Skeletal muscle cell (primary cell): ENCODE data around the gene SLIT3.

Source experiments
- DNase-seq: peaks from one replicate; pipeline ENCODE4 v3.0.0-alpha.2; 2010; ENCODE audit warnings: low read depth
- H3K4me3 ChIP-seq: 2 replicates; pipeline ENCODE4 v1.5.1; 2011; ENCODE audit warnings: low read depth, mild to moderate bottlenecking, control low read depth, low read length, moderate library complexity

SLIT3 gene

DNA sequence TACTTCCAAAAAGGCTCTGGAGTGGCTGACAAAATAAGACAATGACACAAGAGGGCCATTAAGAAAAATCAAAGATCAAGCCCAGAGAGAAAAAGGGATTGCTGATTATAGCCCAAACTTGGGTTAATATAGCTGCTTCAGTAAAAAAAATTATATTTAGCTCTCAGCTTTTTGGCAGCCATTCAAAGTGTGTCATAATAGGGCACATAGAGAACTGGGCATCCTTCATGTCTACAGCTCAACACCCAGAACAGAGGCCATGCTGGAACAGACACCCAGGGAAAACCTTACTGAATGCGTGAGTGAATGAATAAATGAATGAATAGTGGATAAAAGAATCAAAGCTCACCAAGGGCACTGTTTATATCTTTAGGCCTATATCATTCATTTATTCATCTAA lies 110.1 kb downstream of the SLIT3 start:
- DNase-seq = no peak

DNA sequence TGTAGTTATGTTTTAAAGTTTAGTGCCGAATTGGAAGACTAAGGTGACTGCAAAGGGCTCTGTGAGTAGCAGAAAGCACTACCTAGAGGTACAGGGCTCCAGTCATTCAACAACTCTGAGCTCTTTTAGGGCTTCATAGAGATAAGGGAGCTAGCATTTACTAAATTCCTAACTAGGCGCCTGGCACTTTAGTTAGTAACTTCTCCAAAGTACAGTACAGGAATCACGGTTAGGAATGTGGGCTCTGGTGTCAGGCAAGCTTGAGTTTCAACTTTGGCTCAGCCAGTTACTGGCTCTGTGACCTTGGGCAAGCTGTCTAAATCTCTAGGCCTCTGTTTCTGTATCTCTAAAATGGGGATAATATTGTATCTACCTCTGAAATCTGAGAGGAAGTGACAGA lies 115.3 kb downstream of the SLIT3 start:
- no peak for DNase-seq

More for the DNA sequence above, 110.1 kb downstream of the SLIT3 start:
- H3K4me3 ChIP-seq = no peak overlapping the region

DNA sequence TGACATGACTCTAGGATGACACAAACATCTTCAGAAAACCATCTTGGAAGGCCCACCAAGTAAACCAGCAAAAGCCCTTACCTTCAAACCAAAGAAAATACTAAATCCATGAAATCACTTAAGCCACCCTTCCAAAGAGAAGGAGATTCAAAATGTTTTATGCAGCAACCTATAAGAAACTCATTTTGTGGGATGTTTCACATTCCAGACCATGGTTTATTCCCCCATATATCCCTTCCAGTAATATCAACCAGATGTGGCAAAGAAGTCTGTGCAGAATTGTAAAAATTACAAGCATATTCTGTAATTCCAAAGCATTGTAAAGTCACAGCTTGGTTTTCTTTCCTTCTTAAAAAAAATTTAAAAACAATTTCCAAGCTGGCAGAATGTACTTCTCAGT lies 117.4 kb downstream of the SLIT3 start:
- no peak for DNase-seq

More for the DNA sequence above, 115.3 kb downstream of the SLIT3 start:
- no peak overlapping the region for H3K4me3 ChIP-seq

DNA sequence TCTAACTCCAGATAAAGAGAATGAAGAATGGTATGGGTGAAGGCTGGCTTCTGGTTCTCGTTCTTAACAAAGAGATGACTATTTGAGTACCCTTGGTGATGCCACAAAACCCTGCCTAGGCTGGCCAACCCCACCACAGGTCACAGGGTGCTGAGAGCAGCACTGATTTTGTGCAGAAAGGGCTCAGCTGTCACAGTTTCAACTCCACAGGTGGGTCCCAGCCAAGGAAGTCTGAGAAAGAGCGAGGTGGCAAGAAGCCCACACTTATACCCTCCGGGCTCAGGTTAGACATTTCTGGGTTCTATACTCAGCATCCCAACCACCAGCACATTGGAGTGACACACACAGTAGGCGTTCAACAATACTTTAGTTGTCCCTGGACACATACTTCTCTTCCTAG lies 118.1 kb downstream of the SLIT3 start:
- H3K4me3 ChIP-seq = no peak overlapping the region
- DNase-seq = no peak

More for the DNA sequence above, 117.4 kb downstream of the SLIT3 start:
- H3K4me3 ChIP-seq = no peak overlapping the region

DNA sequence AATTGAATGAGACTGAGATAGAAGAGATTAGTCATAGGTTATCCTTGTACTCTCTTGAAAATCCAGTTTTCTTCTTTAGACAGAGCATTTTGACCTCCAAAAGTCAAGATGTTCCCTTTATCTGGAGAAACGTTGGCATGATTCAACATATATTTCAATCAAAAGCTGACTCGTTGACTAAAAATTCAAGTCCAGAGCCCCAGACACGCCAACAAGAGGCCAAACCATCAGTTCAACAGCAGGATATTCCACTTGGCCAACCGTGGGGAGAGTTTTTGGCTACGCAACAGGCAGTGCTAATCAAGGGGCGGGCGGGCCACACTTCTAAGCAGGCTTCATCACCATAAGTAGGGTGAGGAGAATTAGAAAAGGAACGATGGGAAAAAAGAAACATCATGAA lies 119.1 kb downstream of the SLIT3 start:
- no peak for DNase-seq
- no peak overlapping the region for H3K4me3 ChIP-seq

DNA sequence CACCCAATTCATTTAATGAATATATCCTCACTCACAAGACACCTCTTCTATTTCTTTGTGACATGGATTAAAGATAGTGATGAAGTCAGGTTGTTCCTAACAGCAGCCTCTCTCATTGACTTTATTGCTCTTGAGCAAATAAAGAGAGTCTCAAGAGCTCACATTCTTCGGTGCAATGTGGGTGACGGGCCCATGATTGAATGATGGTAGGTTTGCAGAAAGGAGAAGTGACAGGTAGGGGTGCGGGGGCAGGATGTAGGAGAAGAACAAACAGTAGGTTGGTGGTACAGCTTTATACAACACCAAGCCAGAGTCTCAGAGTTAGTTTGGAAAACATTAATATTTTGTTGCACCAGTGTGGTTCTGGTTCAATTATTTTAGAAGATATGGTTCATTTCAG lies 122.2 kb downstream of the SLIT3 start:
- H3K4me3 ChIP-seq = no peak overlapping the region
- no peak for DNase-seq

DNA sequence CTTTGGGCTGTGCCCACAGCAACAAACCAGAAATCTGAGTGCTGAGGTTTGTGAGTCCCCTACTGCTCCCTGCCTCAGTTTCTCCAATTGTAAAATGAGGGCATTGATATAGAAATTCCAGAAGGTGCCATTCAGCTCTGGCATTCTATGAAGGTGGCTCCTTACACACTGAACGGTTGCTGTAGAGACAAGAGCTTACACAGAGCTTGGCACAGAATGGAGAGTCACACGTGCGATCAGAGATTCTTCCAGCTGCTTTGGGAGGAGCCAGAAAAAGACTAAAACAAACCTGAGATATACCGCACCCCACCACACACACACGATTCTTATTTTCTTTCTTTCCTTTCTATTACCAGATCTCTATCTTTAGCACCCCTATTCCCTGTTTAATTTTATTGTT lies 122.7 kb downstream of the SLIT3 start:
- DNase-seq = no peak
- no peak overlapping the region for H3K4me3 ChIP-seq

DNA sequence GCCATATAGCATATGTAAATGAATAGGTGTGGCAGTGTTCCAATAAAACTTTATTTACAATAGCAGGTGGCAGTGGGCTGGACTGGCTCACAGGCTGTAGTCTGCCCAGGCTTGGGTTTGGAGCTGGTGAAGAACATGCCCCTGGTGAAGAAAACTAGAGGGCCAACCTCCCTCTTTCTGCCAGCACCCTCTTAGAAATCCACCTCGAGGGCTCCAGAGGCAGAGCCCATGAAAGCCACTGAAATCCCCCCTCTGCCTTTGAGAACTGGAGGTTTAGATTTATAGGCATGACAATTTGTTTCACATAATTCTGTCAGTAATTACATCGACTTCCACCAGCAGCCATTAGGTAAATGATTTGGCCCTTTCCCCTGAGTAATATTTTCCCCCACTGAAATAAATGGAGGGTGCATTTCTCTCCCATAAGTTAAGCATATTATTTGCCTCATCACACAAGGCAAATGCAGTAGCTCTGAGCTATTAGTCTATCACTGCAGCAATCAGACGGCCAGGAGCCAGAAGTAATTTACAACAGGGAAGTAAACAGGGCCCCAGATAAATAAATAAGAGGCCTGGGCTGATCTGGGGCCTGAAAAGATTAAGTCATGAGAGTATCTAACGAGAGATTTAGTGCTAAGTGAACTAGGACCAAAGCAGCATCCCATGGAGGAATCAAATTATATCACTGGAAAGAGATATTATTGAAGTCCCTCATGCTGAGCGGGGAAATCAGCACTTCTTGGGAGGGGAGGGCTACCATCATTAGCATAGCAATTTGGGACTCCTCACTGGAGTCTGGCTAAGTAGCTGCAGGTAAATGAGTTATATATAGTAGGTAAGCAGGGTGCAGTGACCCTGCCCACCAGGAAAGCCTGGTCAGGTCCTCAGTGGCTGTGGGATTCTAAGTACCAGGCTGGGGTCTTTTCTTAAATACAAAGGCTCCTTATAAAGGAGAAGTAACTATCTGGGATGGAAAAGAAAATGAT lies 123.9 kb downstream of the SLIT3 start:
- no peak overlapping the region for H3K4me3 ChIP-seq
- no peak for DNase-seq

DNA sequence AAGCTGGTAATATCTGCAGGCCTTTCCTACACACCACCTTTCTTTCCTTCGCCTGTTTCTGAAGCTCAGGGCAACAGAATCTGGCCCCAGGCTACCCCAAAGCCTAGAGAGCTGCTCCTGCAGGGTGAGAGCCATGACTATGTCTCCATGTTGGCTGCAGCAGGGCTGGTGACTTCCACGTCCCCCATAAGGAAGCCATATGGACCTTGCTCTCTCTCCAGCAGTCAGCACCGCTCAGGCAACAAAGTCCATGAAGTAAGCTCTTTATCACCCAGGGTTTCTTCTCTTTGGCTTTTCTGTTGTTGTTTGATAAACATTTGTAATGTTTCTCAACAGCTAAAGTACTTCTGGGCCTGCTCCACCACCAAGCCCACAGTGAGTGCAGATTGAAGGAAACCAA lies 125.2 kb downstream of the SLIT3 start:
- DNase-seq = no peak
- no peak overlapping the region for H3K4me3 ChIP-seq

DNA sequence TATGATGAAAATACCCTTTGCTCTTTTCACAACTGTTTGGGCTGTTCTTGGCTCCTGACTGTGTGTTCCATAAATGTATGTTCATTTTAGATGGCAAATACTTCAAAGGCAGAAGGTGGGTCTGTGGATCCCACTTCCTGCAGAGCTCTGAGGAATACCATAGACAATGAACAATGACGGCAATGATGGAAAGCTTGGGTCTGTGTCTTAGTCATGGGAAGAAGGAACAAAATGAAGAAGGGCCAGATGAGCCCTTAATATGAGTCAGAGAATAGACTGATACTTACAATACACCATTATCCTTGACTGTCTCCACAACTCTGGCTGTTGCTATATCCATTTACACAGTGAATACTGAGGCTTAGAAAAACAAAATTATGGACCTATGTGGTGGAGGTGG lies 126.0 kb downstream of the SLIT3 start:
- H3K4me3 ChIP-seq = no peak overlapping the region
- DNase-seq = no peak

DNA sequence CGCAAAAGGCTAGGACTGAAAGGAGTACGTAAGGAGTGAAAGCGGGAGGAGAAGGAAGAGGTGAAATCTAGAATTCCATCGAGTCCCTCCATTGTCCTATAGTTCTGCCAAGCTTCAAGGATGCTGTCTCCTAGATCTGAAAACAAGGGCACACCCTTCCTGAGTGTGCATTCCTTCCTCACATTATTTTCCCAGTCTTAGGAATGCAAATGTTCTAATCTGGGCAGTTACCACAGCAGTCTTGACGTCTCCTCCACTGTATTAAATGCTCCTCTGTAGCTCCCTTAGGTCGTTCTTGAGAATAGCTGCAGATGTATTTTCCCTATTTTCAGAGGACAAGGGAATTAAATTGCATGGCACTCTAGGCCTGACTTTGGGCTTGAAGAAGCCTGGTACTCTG lies 127.6 kb downstream of the SLIT3 start:
- H3K4me3 ChIP-seq = no peak overlapping the region
- DNase-seq = no peak

DNA sequence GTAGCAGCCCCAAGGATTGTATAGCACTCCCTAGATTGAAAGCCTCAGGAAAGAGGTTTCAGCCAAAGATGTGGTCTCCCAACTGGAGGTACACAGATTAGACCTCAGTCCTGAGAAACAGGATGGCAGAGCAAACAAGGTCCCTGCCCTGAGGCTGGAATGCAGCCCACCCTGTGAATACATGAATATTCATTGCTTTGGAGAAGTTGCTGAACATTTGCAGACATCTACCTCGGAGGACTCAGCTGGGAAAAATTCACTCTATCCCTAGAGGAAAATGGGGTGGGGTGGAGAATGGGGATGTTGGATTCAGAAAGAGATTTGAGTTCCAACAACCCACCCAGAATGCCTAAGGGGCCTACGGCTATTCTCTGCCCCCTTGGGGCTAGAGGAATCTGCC lies 129.4 kb downstream of the SLIT3 start:
- DNase-seq = no peak
- no peak overlapping the region for H3K4me3 ChIP-seq

DNA sequence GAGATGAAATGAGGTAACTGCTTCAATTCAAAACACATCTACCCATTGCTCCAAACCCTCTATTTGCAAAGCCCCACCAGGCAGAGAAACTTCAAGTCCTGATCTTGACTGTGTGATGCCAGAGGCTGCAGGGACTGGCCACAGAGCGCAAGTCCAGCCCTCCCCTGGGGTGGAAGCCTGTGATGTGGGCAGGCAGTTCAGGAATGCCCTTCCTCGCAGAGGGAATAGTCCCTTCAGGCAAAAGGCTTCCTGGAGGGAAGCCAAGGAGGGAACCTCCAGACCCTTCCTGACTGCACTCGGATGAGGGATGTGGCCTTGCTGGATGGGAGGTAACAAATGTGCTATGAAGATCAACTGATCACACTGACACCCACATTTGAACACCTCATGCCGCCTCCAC lies 131.2 kb downstream of the SLIT3 start:
- no peak overlapping the region for H3K4me3 ChIP-seq
- no peak for DNase-seq

DNA sequence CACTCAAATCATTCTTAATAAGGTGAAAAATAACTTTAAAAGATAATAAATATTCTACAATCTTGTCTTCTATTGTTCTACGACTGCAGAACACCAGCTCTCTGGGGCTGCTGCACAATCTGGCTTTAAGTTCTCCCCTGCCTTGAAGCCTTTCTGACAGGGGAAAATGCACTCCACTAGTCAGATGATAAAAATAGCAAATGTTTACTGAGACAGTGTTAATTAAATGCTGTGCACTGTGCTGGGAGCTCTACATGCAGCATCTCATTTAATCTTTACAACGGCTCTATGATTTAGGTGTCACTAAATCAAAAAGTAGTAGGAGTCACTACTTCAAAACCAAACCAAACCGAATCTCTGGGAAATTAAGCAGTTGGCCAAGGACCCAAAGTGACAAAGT lies 132.7 kb downstream of the SLIT3 start:
- no peak overlapping the region for H3K4me3 ChIP-seq
- DNase-seq = no peak

DNA sequence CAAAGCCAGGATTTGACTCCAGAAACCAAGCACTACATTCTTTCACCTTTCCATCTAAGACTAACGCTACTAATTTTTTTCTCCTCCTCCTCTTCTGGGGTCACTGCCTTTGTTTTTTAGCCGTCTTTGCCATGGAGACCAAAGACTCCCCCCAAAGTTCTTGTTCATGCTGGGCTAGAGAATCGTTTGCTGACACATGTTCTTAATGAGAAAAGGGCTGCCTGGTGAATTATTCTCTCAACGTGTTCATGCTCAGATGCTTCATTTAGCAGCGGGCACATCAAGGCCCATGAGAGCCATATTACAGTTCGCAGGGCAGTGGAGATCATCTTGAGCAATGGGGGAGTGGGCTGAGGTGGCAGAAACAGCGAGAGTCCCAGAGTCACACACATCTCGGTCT lies 134.9 kb downstream of the SLIT3 start:
- H3K4me3 ChIP-seq = no peak overlapping the region
- DNase-seq = no peak

DNA sequence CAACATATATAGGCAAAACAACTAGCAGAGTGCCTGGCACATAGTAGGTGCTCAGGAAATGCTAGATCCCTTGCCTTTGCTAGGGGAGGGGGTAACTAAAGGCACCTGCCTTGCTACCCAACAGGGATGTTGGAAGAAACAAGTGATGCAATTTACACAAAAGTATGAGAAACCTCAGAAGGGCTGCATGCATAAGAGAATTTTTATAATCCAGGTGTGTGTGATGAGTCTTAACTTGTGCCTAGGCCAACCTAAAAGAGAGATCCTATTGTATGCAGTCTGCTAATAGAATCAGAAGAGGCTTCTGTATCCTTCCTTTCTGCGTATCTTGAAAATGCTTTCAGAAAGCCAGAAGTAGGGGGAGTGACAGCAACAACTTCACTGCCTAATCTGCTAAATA lies 135.9 kb downstream of the SLIT3 start:
- no peak overlapping the region for H3K4me3 ChIP-seq
- no peak for DNase-seq

DNA sequence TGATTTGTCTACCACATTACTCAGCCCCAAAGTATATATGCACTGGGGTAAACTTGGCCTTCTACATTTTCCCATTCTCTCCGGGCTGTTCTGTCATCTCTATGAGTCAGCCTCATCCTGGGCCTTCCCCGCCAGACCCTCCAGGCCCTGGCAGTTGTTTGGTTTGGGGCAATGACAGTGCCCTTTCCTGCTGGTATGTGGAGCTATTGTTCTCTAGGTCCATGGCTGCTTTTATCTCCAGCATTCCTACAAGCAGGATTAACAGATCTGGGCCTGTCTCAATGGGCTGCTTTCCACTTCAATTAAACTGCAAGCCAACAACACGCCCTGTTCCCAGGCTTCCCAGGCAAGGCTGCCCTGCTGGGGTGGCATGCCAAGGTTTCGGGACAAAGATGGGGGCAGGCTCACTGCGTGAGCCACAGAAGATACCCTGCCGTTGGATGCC lies 136.4 kb downstream of the SLIT3 start:
- no peak for DNase-seq
- H3K4me3 ChIP-seq = no peak overlapping the region

DNA sequence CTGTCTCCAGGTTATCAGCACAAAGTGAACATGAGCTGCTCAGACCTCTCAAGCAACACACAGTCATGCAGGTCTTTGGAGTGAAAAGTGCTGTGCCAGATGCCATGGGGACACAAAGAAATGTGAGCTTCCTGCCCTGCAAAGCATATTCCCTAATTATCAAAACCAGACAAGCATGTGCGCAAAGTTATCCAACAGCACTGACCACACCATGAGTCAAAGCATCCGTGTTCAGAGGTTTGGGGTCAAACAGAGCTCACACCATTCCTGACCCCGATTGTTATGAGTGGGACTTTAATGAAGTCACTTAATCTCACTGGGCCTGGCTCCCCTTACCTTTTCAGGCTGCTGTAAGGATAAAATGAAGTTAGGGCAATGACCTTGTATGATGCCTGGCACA lies 138.5 kb downstream of the SLIT3 start:
- DNase-seq = no peak
- H3K4me3 ChIP-seq = no peak overlapping the region

DNA sequence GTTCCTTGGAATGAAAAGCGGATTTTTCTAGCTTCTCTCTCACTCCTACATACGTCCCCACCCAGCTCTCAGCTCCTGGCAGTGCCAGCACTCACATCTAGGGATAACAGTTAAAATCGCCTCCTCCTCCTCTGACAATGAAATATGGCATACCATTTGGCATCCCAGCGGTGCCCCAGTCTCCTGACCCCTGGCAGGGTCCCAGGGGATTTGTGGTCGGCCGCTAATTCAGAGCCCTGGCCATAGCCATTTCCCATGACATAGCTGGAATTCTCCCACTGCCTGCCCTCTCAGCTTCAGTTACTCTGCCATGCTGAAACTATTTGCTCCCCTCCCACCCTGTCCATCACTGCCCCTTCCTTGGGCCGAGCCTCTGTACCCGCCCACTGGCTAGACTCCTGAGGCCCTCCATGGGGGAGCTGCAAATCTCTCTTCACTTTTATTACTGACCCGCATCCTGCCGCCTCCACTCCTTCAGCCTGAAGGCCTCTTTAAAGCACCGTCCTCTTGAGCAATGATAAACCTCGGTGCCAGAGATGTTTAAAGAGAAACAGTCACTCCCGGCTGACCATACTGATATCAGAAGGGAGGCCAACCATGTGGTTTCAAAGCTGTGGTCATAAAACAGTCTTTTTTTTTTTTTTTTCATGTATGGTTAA lies 139.8 kb downstream of the SLIT3 start:
- H3K4me3 ChIP-seq = no peak overlapping the region
- DNase-seq = peak; percentile 67

DNA sequence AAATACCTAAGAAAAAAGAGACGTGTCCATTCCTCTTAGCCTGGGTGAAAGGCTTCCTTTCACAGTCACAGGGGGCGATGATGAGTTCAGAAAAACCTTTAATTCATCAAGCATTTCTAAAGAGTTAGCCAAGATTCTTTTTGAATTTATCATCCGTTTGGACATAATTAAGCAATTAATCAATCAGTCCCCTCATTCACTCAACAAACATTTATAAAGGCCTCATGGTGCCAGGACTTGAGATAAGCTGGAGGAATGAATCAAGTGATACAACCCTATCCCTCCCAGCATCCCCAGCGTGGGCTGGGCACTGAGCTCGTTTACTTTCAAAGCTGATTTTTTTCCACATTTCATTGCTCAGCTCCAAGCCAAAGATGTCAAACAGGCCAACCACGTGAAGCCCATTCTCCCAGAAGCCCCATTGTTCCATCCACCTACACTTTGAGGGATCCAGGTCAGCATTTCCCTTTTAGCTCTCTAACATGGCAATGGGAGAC lies 140.5 kb downstream of the SLIT3 start:
- H3K4me3 ChIP-seq = no peak overlapping the region
- no peak for DNase-seq

DNA sequence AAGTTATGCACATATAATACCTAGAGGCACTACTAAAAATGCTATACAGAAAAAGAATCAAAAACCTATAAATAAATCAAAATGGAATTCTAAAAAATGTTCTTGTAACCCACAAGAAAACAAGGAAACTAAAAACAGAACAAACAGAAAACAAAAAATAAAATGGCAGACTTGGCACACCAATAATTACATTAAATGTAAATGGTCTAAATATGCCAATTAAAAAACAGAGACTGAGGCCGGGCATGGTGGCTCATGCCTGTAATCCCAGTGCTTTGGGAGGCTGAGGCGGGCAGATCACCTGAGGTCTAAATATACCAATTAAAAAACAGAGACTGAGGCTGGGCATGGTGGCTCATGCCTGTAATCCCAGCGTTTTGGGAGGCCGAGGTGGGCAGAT lies 142.2 kb downstream of the SLIT3 start:
- no peak for DNase-seq
- H3K4me3 ChIP-seq = no peak overlapping the region
